Pancreas (tissue), 10 donors: ENCODE results near the gene EGFL7. TPM values are rescaled to one million over a fixed set of nuclear protein-coding genes. Genes with fewer than 3 reads are reported as not detected.

Source experiments
- ATAC-seq, 4 donors: fragments of 200-7000 bp; cut with Tn5 transposase; one replicate each; pipeline versions ENCODE4 v1.8.0 to v1.9.1; 2020; ENCODE audit warnings: mild to moderate bottlenecking in 4 of 4, moderate library complexity in 4 of 4
- DNase-seq, 6 donors: peaks; one replicate each; pipeline ENCODE4 v3.0.0-alpha.2; 2020
- FAIRE-seq: peaks from 2 replicates; lab custom pipeline; 2012; peaks lifted over from hg19 to GRCh38; lab: Jason Lieb, UNC
- H3K27ac ChIP-seq, 4 donors: fragments of 200-600 bp; sonication (generic); 1 replicate in 3 of 4; 2 replicates in 1 of 4; pipeline versions ENCODE4 v1.5.0 to v1.8.0; 2020
- H3K27me3 ChIP-seq, 4 donors: fragments of 200-600 bp; one replicate each; pipeline ENCODE4 v1.8.0; 2021
- H3K36me3 ChIP-seq, 3 donors: fragments of 200-600 bp; sonication (generic) in 1 of 3; one replicate each; pipeline versions ENCODE4 v1.5.0 to v1.8.0; 2020 to 2021
- H3K4me1 ChIP-seq, 3 donors: fragments of 200-600 bp; one replicate each; pipeline ENCODE4 v1.8.0; 2021
- H3K4me3 ChIP-seq, 4 donors: fragments of 200-600 bp; sonication (generic) in 2 of 4; one replicate each; pipeline versions ENCODE4 v1.5.0 to v1.8.0; 2020 to 2021
- H3K9me3 ChIP-seq, 4 donors: fragments of 200-600 bp; one replicate each; pipeline ENCODE4 v1.8.0; 2021
- CTCF ChIP-seq, 4 donors: fragments of 200-600 bp; sonication (generic) in 3 of 4; IDR thresholded peaks; one replicate each; pipeline versions ENCODE4 v1.5.0 to v1.8.0; 2021; ENCODE audit warnings: antibody characterized with exemption in 4 of 4
- WGBS, 2 donors: extraction: QIAGEN DNeasy Blood & Tissue Kit; methylation state at CpG; one replicate each; pipeline ENCODE4 v1.1.7; 2013; 5-methylcytosine and 5-hydroxymethylcytosine counted together
- intact Hi-C, 3 donors: fragments of 100-400 bp; cut with DNase I; formaldehyde crosslinking; loops; one replicate each; pipeline versions ENCODE4 v1.11.1 to v1.14.2; 2022
- polyA plus RNA-seq, 2 donors: library from polyadenylated mRNA; stranded (reverse); fragments of 200-250 nt; gene quantifications; one replicate each; pipeline ENCODE4 v1.2.3, GENCODE V29; 2013
- total RNA-seq, 6 donors: library from RNA; stranded (reverse); fragmentation: NEBNext Ultra II Directional in 4 of 6; extraction: Animal tissue kit (Norgen Biotek cat#: 25700) in 4 of 6; gene quantifications; one replicate each; pipeline versions ENCODE4 v1.2.1 to v1.2.4, GENCODE V29; 2021 to 2023
- donor health status: healthy with polysubstance abuse.
- donor health status: DM: no; HTN: no; CAD: no; lungs with moderate emphysema.
- donor health status: DM: no; HTN: no; CAD: no.
- donor health status: control.
- donor health status: control.
- donor health status: Bipolar disorder and iron deficiency.
- donor health status: DM: yes; HTN: yes; CAD: no.
- donor health status: DM: no; HTN: no; CAD: no.
- donor health status: DM: no; HTN: no; CAD: no.
- donor health status: DM: yes; HTN: yes; CAD: no.

EGFL7 gene
- total and polyA plus RNA-seq, 8 donors: 8.6 to 134 (median 16.7) TPM

- no peaks in the 10 kb centered on the region for H3K9me3 ChIP-seq
- intact Hi-C loops: no loop called here
- H3K27me3 ChIP-seq: no peaks in the 10 kb centered on the region
- FAIRE-seq (no peak), DNase-seq (peak; percentile 85 to 93 (median 92)), ATAC-seq (peak; percentile 58 to 71 (median 65))
- peaks cover 69 to 89% (median 72%) of the 10 kb centered on the region in 3 donors for H3K4me1 ChIP-seq
- no peak for TF ChIP-seq CTCF (IDR thresholded peaks at IDR 0.05)
- 23 to 24% methylated on average over 15 of the region's 15 CpGs for WGBS, 2 donors
- H3K4me3 ChIP-seq: no peak overlapping the region
- peak overlapping the region; percentile 74 to 91 (median 90) for H3K27ac ChIP-seq
- H3K36me3 ChIP-seq: no peaks in the 10 kb centered on the region
Observed at GRCh38 chr9:136693490-136694162, 30.9 kb downstream of the EGFL7 start.

- Histone ChIP-seq H3K9me3 (no peaks in the 10 kb centered on the region), H3K4me1 (peaks cover 70 to 83% (median 70%) of the 10 kb centered on the region in 3 donors), H3K27ac (peak overlapping the region; percentile 74 to 91 (median 90)), H3K36me3 (no peaks in the 10 kb centered on the region), H3K4me3 (no peak overlapping the region), H3K27me3 (no peaks in the 10 kb centered on the region)
- FAIRE-seq (no peak), ATAC-seq (peak; percentile 51 to 64 (median 54)), DNase-seq (peak; percentile 73 to 90 (median 83))
- peak; percentile 42 to 62 (median 56) for TF ChIP-seq CTCF (IDR thresholded peaks at IDR 0.05)
- WGBS, 2 donors: 32% methylated on average over 29 to 32 of the region's 32 CpGs
- intact Hi-C loops: no loop called here
Observed at GRCh38 chr9:136694163-136694871, 31.6 kb downstream of the EGFL7 start.

GRCh38 chr9:136694872-136695247, 32.1 kb downstream of the EGFL7 start:
- H3K4me3 ChIP-seq: no peak overlapping the region
- WGBS, 2 donors: 43 to 45% methylated on average over 11 of the region's 11 CpGs
- peaks cover 65 to 77% (median 66%) of the 10 kb centered on the region in 3 donors for H3K4me1 ChIP-seq
- no peak for ATAC-seq
- no peaks in the 10 kb centered on the region for H3K27me3 ChIP-seq
- intact Hi-C loops: no loop called here
- no peak for TF ChIP-seq CTCF (IDR thresholded peaks at IDR 0.05)
- DNase-seq: peak in 1 of 6 donors; percentile 61
- H3K9me3 ChIP-seq: no peaks in the 10 kb centered on the region
- no peaks in the 10 kb centered on the region for H3K36me3 ChIP-seq
- peak overlapping the region; percentile 74 to 91 (median 90) for H3K27ac ChIP-seq
- no peak for FAIRE-seq

GRCh38 chr9:136695435-136695895, 32.7 kb downstream of the EGFL7 start:
- intact Hi-C loops: no loop called here
- no peaks in the 10 kb centered on the region for H3K36me3 ChIP-seq
- DNase-seq (peak; percentile 89 to 97 (median 94)), FAIRE-seq (no peak), ATAC-seq (peak; percentile 67 to 79 (median 76))
- no peak overlapping the region for H3K4me3 ChIP-seq
- H3K27me3 ChIP-seq: no peaks in the 10 kb centered on the region
- TF ChIP-seq CTCF (IDR thresholded peaks at IDR 0.05): no peak
- WGBS, 2 donors: 3 to 11% methylated on average over 10 of the region's 10 CpGs
- H3K4me1 ChIP-seq: peaks cover 59 to 71% (median 60%) of the 10 kb centered on the region in 3 donors
- H3K9me3 ChIP-seq: no peaks in the 10 kb centered on the region
- peak overlapping the region; percentile 74 to 91 (median 90) for H3K27ac ChIP-seq
